Activated naive CD4-positive, alpha-beta T cell (primary cell): Measurements from ENCODE around the gene NAP1L4.

Experiments used
- DNase-seq, 4 experiments: peaks; one replicate each; lab custom pipeline; 2025; lab: John Stamatoyannopoulos, UW

Gene NAP1L4

GRCh38 chr11:2934611-2935239, 57.4 kb downstream of the NAP1L4 start:
- no peak for DNase-seq

GRCh38 chr11:2934021-2934550, 58.0 kb downstream of the NAP1L4 start:
- DNase-seq, result no peak

DNA sequence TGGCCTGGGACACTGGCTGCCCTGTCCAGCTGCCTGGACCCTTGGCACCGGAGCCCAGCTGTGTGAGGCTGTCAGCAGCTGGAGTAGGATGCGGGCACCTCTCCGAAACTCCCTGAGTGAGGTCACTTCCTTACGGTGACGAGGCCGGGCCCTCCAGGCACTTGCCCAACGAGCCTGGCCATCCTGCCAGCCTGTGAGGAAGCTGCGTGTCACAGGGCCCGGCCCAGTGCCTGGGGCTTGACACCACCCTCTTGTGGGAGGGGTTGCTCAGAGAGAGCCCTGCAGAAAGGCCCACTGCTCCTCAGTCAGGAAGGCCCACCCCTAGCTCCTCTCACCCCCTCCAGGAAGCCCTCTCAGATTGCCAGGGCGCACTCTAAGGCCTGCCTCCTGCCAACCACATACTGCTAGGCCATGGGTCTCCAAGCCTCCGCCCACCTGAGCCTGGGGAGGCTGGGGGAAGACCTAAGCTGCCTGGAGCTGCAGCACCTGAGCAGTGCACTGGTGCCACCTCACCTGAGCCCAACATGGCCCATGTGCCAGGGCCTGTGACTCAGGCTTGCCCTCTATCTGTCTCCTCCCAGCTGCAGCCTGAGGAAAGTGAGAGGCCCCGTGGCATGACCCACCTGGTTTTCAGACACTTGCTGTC, 58.6 kb downstream of the NAP1L4 start:
- no peak for DNase-seq

GRCh38 chr11:2932850-2933251, 59.3 kb downstream of the NAP1L4 start:
- DNase-seq, result no peak

GRCh38 chr11:2931771-2932738, 60.1 kb downstream of the NAP1L4 start:
- DNase-seq, result no peak

- DNase-seq, result no peak
These were observed 60.7 kb downstream of the NAP1L4 start for GRCh38 chr11:2931420-2931746.

GRCh38 chr11:2930704-2931419, 61.3 kb downstream of the NAP1L4 start:
- DNase-seq, result no peak

DNA sequence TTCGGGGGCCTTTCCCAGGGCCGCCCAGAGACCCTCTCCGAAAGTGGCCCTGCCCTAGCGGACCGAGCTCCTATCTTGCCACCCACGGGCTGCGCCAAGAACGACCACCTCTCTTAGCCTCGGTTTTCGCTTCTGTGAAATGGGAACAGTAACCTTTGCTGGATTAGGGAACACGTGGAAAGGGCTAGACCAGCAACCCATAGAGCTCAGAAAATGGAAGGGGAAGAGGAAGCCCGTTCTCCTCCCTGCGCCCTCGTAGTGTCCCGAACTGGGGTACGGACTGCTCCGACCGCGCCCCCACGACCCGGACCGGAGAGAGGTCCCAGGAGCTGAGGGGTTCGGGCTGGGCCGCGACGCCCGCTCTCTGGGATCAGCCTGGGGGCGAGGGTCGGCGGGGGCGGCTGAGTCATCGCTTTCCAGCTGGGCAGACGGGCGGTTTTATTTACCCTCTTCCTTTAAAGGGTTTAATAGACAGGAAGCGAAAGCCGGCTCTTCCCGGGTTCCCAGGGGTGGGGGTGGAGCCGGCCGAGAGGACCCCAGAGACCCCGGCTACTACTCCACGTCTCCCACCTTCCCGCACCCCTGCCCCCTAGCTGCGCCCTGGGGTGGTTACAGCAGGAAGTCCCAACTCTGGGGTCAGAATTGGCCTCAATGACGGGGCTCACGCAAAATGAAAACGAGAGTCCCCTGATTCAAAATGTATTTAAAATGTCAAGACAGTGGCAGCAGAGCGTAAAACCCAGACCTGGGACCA, 62.0 kb downstream of the NAP1L4 start:
- peak in 1 of 4 experiments; percentile 21 for DNase-seq

DNA sequence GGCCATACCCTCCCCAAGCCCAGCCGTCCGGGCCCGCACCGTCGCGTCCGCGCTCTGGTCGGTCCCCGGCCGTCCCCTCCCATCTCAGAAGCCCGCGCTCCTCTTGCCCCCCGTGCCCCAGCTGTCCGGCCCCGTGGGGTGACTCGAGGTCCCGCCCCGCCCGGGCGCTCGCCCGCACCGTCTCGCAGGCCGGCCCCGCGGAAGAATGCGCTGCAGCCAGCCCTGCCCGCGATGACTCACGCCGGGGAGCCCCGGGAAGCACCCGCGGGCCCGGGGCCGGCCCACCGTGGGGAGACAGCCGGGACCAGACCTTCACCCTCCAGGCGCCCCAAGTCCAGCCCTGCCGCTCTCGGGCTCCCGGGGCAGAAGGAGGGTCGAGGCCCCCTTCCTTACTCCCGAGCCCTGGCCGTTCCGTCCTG, 62.6 kb downstream of the NAP1L4 start:
- no peak for DNase-seq

DNA sequence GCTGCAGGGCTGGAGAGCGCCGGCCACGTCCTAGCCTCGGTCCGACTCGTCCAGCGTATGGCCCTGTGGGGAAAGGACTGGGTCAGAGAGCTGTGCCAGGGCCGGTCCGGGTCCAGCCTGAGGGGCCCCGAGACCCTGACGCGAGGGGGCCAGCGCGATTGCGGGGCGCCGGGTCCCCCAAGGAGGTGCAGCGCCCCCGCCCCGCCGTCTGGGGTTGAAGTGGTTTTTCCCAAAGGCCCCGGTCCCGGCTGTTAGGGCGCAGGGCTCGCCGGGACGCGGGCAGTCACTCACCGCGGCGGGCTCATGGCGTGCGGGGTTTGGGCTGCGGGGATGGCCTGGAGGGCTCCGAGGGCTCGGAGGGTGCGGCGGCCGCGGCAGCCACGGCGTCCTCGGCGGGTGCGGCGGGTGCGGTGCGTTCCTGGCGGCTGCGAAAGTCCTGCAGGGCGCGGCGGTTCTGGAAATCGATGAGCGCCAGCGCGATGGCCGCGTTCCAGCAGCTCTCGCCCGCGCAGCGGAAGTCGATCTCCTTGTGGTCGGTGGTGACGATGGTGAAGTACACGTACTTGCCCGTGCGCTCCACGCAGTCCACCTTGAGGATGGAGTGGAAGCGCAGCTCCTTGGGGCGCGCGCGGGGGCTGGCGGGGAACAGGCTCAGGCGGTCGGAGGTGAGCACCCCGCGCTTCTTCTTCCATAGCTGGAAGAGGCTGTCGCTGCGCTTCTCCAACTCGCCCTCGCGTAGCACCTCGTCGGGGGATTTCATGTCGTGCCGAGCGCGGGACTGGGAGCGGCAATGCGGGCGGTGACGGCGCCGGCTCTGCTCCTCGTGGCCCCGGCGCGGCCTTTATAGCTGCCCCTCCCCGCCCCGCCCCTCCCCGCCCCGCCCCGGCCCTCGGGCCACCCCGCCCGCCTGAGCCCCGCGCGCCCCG, 63.3 kb downstream of the NAP1L4 start, which contains the start of gene PHLDA2:
TSS of gene PHLDA2 (minus strand) at position 816 of the 926 bp plus-strand sequence. CDS start at position 760, 56 bp downstream.
- peak in 1 of 4 experiments; percentile 26 for DNase-seq

GRCh38 chr11:2927851-2928604, 64.1 kb downstream of the NAP1L4 start:
- no peak for DNase-seq

- DNase-seq, result no peak
These were observed 64.9 kb downstream of the NAP1L4 start for GRCh38 chr11:2927121-2927800.

- DNase-seq, result no peak
These were observed 65.5 kb downstream of the NAP1L4 start for GRCh38 chr11:2926611-2927051.

GRCh38 chr11:2924821-2925675, 67.1 kb downstream of the NAP1L4 start:
- DNase-seq, result no peak

DNA sequence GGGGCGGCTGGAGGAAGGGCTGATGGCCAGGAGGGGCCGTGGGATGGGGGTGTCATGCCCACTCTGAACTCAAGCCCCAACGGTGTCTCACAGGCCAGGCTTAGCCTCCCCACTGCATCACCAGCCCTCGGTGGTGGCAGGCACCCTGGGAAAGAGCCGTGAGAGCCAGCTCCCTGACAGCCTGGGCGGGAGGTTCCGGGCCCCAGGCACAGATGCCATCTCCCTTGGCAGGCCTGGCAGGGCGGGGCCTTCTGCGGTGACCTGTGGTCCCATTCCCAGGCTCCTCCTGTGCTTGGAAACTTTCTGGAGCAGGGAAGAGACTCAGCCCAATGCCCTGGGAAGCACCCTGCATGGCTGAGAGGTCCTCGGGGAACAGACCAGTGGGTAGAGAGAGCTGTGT, 67.7 kb downstream of the NAP1L4 start:
- DNase-seq, result no peak

DNA sequence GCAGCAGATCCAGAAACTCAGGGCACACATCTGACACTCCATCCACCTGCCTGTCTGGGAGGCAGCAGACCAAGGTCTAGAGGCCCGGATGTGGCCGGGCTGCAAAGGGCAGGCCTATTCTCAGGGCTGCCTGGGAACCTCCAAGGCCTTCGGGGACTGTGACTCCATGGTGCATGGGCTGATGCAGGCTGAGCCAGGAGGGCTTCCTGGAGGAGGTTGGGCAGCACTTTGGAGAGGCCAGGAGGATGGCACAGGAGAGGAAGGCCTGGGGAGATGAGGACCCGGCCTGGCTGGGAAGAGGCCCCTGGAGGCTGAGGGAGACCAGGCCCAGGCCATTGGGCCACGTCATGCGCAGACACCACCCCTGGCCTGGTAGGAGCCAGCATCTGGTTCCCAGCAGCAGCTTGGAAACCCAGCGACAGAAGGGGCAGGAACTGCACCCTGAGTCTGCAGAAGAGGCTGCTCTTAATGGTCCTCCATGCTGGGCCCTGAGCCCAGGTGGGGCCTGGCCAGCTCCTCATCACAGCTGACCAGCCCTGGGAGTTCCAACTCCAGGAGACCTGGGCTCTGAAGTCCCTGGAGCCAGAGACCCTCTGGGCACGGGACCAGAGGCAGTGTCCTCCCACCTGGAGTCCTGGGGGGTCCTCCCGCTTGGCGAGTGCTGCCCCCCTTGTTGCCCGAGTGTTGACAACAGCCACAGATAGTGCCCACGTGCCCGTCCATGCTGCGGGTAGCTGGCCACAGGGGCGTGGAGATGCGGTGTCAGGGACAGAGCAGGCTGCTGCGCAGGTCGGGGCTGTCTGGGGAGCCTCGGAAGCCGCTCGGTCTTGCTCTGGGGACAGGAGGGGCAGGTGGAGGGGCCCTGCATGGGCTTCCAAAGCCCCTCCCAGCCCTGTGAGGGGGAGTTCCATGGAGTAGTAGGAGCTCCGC, 68.4 kb downstream of the NAP1L4 start:
- no peak for DNase-seq
